Stimulated activated CD8-positive, alpha-beta memory T cell treated with anti-CD3 and anti-CD28 coated beads, Interleukin-15, amount 100 ng/mL, for 48 hours (primary cell): Measurements from ENCODE around the gene SLC39A11.

Source experiments
- DNase-seq, 2 donors: peaks; one replicate each; pipeline ENCODE4 v3.0.0-alpha.2; 2020; ENCODE audit warnings: low read depth in 2 of 2

SLC39A11 gene

GRCh38 chr17:72976971-72977770, 115.3 kb downstream of the SLC39A11 start:
- no peak for DNase-seq

DNA sequence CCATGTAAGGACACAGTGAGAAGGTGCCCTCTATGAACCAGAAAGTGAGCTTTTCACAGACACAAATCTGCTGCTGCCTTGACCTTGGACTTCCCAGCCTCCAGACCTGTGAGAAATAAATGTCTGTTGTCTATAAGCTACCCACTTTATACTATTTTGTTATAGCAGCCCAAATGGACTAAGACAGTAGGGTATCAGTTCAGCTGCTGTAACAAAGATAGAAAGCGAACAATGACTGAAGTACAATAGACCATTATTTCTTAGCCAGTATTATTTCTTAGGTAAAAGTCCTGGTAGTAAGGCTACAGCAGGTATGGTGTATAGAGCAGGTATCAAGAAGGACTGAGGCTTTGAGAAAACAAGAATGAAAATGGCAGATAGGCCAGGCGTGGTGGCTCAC, 117.0 kb downstream of the SLC39A11 start:
- no peak for DNase-seq

DNA sequence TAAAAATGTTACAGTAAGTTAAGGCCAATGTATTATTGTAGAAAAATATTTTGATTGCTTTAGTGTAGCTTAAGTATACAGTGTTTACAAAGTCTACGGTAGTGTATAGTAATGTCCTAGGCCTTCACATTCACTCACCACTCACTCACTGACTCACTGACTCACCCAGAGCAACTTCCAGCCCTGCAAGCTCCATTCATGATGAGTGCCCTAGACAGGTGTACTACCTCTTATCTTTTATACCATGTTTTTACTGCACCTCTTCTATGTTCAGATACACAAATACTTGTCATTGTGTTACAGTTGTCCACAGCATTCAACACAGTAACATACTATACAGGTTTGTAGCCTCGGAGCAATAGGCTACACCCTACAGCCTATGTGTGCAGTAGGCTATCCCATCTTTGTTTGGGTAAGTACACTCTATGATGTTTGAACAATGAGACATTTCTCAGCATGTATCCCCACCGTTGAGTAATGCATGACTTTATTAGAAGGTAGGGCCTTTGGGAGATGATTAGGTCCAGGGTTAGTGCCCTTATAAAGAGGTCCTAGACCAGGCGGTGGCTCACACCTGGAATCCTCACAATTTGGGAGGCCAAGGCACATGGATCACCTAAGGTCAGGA, 117.8 kb downstream of the SLC39A11 start:
- no peak for DNase-seq

GRCh38 chr17:72972263-72972951, 120.1 kb downstream of the SLC39A11 start:
- DNase-seq = no peak

GRCh38 chr17:72971226-72971880, 121.1 kb downstream of the SLC39A11 start:
- DNase-seq = no peak

GRCh38 chr17:72970797-72971196, 121.7 kb downstream of the SLC39A11 start:
- DNase-seq = no peak

GRCh38 chr17:72970246-72970645, 122.2 kb downstream of the SLC39A11 start:
- no peak for DNase-seq

- no peak for DNase-seq
These were observed 123.1 kb downstream of the SLC39A11 start for GRCh38 chr17:72969293-72969906.

DNA sequence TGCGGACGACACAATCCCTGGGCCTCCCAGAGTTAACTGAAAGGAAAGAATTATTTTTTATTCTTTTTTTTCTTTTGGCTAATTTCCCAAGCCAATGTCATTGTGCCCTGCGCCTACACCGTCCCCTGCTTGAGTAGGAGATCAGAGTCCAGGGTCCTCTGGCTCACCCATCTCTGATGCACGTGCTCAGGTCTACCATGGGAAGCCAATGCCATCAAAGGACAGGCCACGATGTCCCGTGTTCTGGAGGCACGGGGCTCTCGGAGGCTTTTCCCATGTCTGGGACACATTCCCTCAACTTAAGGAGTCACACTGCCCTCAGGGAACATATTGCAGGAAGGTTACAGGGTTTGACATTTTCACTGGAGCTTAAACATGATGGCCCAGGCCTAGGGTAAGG, 123.7 kb downstream of the SLC39A11 start:
- DNase-seq = no peak

DNA sequence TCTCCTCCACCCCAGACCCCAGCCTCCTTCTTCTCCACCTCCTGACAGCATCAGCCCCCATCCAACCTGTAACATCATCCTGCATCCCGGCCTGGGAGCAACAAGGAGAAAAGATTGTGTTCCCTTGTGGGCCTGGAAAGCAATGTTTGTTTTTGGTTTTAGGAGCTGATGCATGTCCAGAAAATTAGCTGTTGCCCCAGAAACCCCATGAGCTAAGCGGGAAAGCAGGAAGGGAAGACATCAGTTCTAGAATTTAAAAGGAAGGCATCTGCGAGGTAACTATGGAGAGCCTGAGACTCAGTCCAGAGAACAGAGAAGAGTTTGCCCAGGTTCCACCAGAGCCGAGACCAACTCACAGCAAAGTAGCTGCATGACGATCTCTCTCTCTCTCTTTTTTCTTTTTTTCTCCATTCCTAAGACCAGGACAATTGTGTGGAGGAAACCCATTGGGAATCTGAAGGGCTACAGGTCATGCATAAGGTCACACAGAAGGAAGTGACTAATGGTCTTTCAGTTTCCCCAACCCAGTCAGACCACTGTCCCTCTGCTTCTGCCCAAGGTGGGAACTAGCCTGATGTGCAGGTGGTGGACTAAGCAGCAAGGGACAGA, 124.4 kb downstream of the SLC39A11 start:
- DNase-seq = no peak

DNA sequence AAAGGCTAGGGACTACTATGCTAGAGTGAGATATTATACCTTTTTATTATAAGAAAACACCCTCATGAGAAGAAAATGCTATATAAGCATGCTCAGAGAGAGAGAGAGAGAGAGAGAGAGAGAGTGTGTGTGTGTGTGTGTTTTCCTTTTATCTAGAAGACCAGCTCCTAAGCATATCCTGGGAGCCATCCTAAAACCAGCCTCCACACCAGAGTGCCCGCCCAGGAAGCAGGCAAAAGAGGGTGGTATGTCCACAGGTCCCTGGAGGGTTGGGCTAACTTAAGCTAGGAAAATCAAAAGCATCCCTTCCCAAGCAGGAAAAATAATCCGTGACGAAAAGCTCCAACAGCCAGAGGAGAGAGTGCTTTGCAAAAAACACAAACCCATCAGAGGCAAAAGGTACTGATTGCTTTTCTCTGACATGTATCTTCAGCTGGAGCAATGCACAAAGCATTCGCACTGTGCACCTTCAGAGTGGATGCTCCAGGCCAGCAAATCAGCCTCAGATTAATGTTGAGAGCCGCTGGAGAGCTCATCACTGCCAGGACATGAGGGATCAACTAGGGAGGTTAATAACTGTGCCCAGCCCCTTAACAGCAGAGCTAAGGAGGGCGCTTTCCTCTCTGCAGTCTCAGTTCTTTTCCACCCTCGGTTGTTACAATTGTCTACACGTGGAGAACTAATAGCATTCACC, 125.1 kb downstream of the SLC39A11 start:
- no peak for DNase-seq

- DNase-seq = no peak
These were observed 130.4 kb downstream of the SLC39A11 start for GRCh38 chr17:72962106-72962505.

DNA sequence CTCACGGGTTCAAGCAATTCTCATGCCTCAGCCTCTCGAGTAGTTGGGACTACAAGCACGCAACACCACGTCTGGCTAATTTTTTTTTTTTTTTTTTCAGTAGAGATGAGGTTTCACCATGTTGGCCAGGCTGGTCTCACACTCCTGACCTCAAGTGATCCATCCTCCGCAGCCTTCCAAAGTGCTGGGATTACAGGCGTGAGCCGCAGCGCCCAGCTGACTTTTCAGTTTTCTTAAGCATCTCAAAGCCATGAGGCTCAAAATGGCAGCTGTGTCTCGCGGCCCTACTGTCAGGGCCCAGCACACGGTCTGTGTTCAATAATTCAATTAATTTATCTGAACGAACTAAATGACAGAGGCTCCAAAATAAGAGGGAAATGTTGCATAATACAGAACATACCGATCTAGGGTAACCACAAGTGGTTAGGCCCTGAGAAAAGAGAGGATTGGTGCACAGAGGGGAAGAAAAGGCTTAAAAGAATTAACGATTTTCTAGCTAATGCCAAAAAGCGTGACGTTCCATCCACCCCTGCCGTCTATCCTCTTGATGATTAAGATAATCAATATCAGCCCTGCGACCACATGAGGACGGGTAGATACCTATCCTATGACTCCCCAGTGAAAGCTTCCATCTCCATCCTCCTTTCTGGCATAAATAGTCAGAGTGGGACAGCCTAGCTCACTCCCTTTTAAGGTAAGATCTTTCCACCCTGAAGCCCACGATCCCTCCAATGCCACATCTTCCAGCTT, 136.9 kb downstream of the SLC39A11 start:
- DNase-seq = no peak

- DNase-seq = no peak
These were observed 137.9 kb downstream of the SLC39A11 start for GRCh38 chr17:72954579-72954978.

GRCh38 chr17:72953621-72954020, 138.9 kb downstream of the SLC39A11 start:
- no peak for DNase-seq

DNA sequence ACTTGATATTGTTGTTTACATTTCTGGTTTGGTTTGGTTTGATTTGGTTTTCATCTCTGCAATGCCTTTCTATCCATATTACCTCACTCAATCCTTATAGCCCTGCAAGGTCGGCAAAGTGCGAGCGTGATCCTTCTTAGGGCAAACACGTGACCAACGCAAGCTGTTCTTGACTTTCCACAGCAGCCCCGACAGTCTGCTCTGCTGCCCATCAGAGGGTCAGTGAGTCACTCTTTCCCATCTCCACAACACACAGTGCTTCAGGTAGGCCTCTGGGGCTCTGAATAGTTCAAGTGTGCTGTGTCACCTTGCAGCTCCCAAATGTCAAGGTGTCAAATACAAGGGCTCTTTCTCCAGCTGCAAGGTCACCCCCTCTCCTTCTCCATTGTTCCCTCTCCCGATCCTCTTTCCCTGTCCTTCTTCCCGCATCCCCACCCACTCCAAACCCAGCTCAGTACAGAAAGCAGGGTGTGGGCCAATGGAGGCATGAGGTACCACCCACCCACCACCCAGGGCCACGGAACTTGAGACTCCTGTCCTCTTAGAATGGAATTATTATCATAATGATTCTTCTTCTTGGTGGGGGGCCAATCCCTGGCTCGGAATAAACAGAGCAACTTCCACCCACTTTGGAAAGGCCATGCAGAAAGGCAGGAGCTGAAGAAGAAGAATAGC, 139.7 kb downstream of the SLC39A11 start:
- DNase-seq = no peak

- DNase-seq = no peak
These were observed 140.3 kb downstream of the SLC39A11 start for GRCh38 chr17:72952220-72952619.

DNA sequence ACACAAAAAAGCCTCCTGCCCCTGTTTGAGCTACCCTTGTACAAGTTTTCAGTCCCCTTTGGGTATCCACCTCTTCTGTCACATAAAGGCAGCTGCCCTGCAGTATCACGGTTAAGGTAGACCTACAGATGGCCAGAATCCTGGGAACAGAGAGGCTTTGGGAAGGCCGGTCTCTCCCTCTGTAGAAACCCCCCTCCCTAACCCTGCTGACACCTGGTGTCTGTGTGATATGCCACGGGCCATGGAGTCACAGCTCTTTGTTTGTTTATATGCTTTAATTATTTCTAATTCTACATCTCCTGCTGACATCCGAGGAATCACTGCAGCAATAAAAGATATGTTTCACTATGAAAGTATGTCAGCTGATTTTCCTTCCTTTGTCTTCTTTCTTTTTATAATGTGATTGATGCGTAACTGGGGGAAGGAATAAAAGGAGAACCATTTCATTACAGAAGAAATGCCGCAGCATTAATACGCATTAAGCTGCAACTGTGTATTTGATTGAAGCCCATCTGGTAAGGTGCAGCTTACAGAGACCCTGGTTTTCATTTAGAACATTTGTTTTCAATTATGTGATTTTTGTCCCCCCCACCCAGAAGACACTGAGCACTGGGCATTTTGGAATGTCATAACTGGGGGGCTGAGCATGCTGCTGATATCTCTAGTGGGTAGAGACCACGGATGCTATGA, 142.1 kb downstream of the SLC39A11 start:
- no peak for DNase-seq

- DNase-seq = no peak
These were observed 144.4 kb downstream of the SLC39A11 start for GRCh38 chr17:72948115-72948514.
